ENCODE data around the gene FGFBP2.

GRCh38 chr4:15989424-15989823 is 26.4 kb upstream of the FGFBP2 start:
- TF ChIP-seq CTCF (IDR thresholded peaks at IDR 0.05; ENCODE audit: poor library complexity) (no peak), EZH2 (IDR thresholded peaks at IDR 0.05; ENCODE audit: borderline replicate concordance) (no peak), EZH2phosphoT487 (IDR thresholded peaks at IDR 0.05; ENCODE audit: low read depth, severe bottlenecking, unreplicated experiment) (no peak)

All from hepatocyte (in vitro differentiated cells).